HL-60/S4 treated with retinoic acid at 250 ng/mL for 4 days and 3 days (cell line): ENCODE results near the gene UNC5B.

Source experiments
- in situ Hi-C: fragments of 300-500 bp; cut with MboI; formaldehyde crosslinking; loops from 2 replicates; pipeline ENCODE4 v1.7.0; 2022; ENCODE audit warnings: low sequenced_read_pairs

Gene UNC5B

GRCh38 chr10:71280216-71280615, 67.8 kb downstream of the UNC5B start:
- in situ Hi-C loops: loop anchor here (10.0 kb wide), 1 partner anchor 375 kb away; no protein-coding TSS in a partner anchor

- in situ Hi-C loops: loop anchor here (10.0 kb wide), 1 partner anchor 376 kb away; no protein-coding TSS in a partner anchor
Observed at GRCh38 chr10:71280825-71281224, 68.5 kb downstream of the UNC5B start.

GRCh38 chr10:71281646-71282322, 69.4 kb downstream of the UNC5B start:
- in situ Hi-C loops: loop anchor here (10.0 kb wide), 1 partner anchor 377 kb away; no protein-coding TSS in a partner anchor

GRCh38 chr10:71282323-71282680, 69.9 kb downstream of the UNC5B start:
- in situ Hi-C loops: loop anchor here (10.0 kb wide), 1 partner anchor 378 kb away; no protein-coding TSS in a partner anchor

- in situ Hi-C loops: loop anchor here (10.0 kb wide), 1 partner anchor 379 kb away; no protein-coding TSS in a partner anchor
Observed at GRCh38 chr10:71283410-71283809, 71.0 kb downstream of the UNC5B start.

- in situ Hi-C loops: loop anchor here (10.0 kb wide), 1 partner anchor 379 kb away; no protein-coding TSS in a partner anchor
Observed at GRCh38 chr10:71283876-71284275, 71.5 kb downstream of the UNC5B start.

GRCh38 chr10:71284544-71285179, 72.3 kb downstream of the UNC5B start:
- in situ Hi-C loops: loop anchor here (10.0 kb wide), 1 partner anchor 380 kb away; no protein-coding TSS in a partner anchor

- in situ Hi-C loops: loop anchor here (10.0 kb wide), 1 partner anchor 380 kb away; no protein-coding TSS in a partner anchor
Observed at GRCh38 chr10:71285180-71285545, 72.8 kb downstream of the UNC5B start.

- in situ Hi-C loops: loop anchor here (10.0 kb wide), 1 partner anchor 381 kb away; no protein-coding TSS in a partner anchor
Observed at GRCh38 chr10:71285986-71286385, 73.6 kb downstream of the UNC5B start.

GRCh38 chr10:71286521-71287294, 74.3 kb downstream of the UNC5B start:
- in situ Hi-C loops: loop anchor here (10.0 kb wide), 1 partner anchor 382 kb away; no protein-coding TSS in a partner anchor

- in situ Hi-C loops: loop anchor here (10.0 kb wide), 1 partner anchor 383 kb away; no protein-coding TSS in a partner anchor
Observed at GRCh38 chr10:71287456-71287855, 75.1 kb downstream of the UNC5B start.

- in situ Hi-C loops: loop anchor here (10.0 kb wide), 1 partner anchor 384 kb away; no protein-coding TSS in a partner anchor
Observed at GRCh38 chr10:71288461-71288860, 76.1 kb downstream of the UNC5B start.

GRCh38 chr10:71289421-71290130, 77.2 kb downstream of the UNC5B start:
- in situ Hi-C loops: loop anchor here (10.0 kb wide), 1 partner anchor 385 kb away; no protein-coding TSS in a partner anchor

- in situ Hi-C loops: no loop called here
Observed at GRCh38 chr10:71290331-71290730, 78.0 kb downstream of the UNC5B start.

GRCh38 chr10:71290806-71291527, 78.6 kb downstream of the UNC5B start:
- in situ Hi-C loops: no loop called here

GRCh38 chr10:71291528-71291900, 79.1 kb downstream of the UNC5B start:
- in situ Hi-C loops: no loop called here

GRCh38 chr10:71292624-71293445, 80.5 kb downstream of the UNC5B start:
- in situ Hi-C loops: no loop called here

GRCh38 chr10:71293446-71294084, 81.2 kb downstream of the UNC5B start:
- in situ Hi-C loops: no loop called here
